MM.1S (cell line): ENCODE measurements around the gene LAMA4.

Experiments
- CTCF ChIP-seq: fragments of 300-600 bp; sonication (generic); IDR thresholded peaks from 2 replicates; pipeline ENCODE4 v1.5.1; 2016; ENCODE audit warnings: antibody characterized with exemption, low read length, mixed read lengths
- EZH2phosphoT487 ChIP-seq: fragments of 300-600 bp; sonication (generic); IDR thresholded peaks from 2 replicates; pipeline ENCODE4 v1.6.1; 2018; ENCODE audit warnings: antibody characterized with exemption, low read length

- no peak for TF ChIP-seq CTCF
- TF ChIP-seq EZH2phosphoT487: no peak
Measured at GRCh38 chr6:112189494-112189893, 64.9 kb downstream of the LAMA4 start.
